Dermis blood vessel endothelial cell (primary cell): Measurements from ENCODE around the gene TIPARP. TPM values are rescaled to one million over a fixed set of nuclear protein-coding genes. Genes with fewer than 3 reads are reported as not detected.
A peak's percentile ranks its signal among the peaks of the same experiment; 100 is the strongest.
"Not testable (repeated sequence)": the region's sequence is repeated elsewhere in the genome, so short reads cannot be mapped to it uniquely, and the experiment has no call there.

Experiments used
- DNase-seq: peaks from one replicate; pipeline ENCODE4 v3.0.0; 2010
- total RNA-seq: library from RNA; depleted of rRNA; stranded (reverse); fragments of >200 nt; gene quantifications from 2 replicates; pipeline ENCODE4 v1.2.3, GENCODE V29; 2014

The TIPARP gene
- total RNA-seq, 1 donor from 2014 or later, result 23.1 TPM

DNA sequence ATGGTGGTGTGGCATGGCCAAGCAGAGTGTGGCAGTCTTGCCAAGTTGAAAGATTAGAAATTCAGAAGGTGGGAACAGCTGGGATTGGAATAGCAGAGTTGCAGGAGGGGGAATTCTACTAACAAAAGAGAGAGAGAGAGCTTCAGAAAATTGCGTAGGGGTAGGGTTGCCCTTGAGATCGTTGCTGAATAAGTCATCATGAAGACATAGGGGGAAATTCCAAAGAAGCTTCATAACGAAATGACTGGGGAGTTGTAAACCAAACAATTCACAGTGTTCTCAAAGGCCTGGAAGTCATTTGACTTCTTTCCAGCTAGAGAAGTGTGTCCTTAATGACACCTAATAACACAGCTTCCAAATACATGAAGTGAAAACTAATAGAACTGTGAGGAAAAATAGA is 26.3 kb upstream of the TIPARP start:
- DNase-seq, result no peak

GRCh38 chr3:156649681-156650080 is 24.7 kb upstream of the TIPARP start:
- no peak for DNase-seq

DNA sequence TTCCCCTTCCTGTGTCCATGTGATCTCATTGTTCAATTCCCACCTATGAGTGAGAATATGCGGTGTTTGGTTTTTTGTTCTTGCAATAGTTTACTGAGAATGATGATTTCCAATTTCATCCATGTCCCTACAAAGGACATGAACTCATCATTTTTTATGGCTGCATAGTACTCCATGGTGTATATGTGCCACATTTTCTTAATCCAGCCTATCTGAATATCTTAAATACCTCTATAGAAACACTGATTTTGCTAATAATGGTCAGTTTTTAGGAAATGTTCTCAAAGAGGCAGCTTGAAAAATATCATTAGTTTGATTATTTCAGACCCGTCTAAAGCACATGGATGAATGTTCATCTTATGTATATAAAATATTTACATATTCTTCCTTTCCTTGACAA is 21.7 kb upstream of the TIPARP start:
- DNase-seq, result not testable (repeated sequence)

DNA sequence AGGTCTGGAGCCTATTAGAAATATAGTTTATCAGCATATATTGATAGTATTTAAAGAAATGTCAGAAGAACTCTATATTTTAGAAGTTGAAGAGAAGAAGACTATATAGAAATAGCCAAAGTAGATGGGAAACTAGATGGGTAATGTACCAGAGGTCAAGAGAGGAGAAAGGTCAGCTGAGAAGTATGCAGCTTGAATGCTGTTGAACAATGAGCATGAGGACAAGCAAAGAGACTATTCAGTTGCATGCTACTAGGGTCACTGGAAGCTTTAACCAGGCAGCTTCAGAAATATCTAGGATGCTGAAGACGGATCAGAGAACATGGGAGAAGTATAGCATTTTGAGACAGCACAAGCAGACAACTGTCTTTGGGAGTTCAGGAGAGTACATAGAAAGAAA is 19.6 kb upstream of the TIPARP start:
- DNase-seq, result no peak

GRCh38 chr3:156655819-156656550 is 18.4 kb upstream of the TIPARP start:
- DNase-seq, result no peak

DNA sequence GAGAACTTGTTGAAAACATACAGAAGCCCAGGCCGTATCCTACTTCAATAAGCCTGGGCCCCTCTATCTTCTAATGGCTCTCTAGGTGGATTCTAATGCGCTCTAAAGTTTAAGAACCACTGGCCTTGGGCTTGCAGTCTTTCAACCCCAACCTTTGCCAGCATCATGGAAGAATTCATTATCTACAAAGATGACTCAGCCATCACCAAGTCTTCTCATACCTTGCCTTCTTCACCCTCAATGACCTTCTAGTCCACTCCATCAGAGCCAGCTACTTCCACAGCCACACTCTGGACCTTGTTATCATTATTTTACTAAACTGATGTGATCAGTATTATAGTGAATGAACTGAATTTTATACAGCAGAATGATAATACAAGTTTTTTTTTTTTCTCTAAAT is 16.9 kb upstream of the TIPARP start:
- DNase-seq, result no peak

GRCh38 chr3:156657862-156658731 is 16.3 kb upstream of the TIPARP start:
- no peak for DNase-seq

GRCh38 chr3:156658732-156659090 is 15.7 kb upstream of the TIPARP start:
- no peak for DNase-seq

DNA sequence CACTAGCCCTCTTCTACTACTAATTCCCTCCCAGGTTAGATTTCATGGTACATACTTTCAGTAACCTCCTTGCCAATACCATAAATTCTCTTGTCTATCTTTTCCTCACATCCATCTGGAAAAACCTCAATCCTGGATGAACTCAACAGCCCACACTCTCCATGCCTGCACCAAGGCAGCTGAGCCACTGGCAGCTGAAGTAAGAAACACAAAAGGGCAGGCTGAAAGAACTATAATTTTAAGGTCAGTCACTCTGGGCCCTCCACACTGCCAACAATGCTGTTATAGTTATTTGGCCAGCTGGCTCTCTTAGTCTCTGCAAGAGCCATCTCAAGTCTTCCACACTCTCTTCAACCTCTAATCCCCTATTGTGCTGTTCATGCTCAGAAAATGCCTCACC is 15.1 kb upstream of the TIPARP start:
- no peak for DNase-seq

DNA sequence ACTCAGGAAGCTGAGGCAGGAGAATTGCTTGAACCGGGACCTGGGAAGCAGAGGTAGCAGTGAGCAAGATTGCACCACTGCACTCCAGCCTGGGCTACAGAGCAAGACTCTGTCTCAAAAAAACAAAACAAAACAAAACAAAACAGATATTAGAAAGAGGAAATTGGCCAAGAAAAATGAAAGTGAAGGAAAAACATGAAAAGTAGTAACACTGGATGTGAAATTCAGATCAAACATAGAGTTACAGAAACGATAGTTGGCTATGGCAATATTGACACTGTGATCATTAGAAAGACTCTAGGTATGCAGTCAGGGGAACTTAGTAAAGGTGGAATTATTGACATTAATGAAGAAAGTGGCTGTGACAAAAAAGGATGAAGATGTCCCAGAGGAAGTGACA is 13.2 kb upstream of the TIPARP start:
- DNase-seq, result no peak

DNA sequence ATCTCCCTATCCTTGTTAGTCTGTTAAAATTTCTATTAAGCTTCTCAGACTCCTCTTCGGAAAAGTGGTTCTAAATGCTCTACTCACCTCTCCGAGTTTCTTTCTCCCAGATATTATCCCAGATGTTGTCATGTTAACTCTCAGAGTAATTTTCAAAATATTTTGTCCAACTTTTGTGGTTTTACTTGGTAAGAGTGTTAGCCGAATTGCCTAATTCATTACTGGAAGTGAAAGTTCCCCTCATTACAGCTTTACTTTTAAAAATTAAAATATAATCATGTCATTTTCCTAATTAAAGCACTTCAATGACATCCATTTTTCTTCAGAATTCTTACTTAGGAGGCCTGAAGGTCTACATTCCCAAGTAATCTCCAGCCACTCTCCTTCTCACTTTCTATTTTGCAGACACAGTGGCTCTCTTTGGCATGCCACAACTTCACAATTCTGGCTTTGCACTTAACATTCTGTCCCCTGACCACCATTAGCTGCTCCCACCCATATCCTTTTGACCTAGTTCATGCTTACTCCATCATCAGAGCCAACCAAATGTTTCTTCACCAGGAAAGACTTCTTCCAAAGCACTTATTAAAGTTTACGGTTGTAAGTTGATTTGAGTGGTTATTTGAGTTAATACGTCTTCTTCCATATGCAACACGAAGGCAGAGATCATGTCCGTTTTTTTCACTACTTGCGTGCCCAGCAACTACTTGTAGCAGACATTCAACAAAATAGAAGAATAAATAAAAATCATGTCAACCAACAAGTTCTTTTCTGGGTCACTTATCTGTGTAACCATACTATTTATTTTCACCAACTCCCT is 10.2 kb upstream of the TIPARP start:
- no peak for DNase-seq

- DNase-seq, result no peak
These were observed 9.6 kb upstream of the TIPARP start for GRCh38 chr3:156664831-156665178.

- DNase-seq, result peak; percentile 31
These were observed 9.1 kb upstream of the TIPARP start for GRCh38 chr3:156665291-156665690.

DNA sequence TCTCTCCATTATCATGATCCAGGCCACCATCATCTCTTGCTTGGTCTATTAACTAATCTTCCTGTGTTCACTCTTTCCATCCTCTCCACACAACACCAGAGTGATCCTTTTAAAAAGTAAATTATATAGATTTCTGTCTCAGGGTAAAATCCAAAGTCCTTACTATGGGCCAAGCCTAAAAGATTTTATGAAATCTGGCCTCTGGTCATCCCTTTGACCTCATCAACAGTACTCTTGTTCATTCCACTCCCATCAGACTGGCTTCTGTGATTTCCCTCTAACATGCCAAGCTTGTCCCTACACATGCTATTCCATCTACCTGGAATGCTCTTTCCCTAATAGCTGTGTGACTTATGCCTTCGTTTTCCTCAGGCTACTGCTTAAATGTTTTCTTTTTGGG is 8.3 kb upstream of the TIPARP start:
- no peak for DNase-seq

- no peak for DNase-seq
These were observed 6.2 kb upstream of the TIPARP start for GRCh38 chr3:156668073-156668763.

DNA sequence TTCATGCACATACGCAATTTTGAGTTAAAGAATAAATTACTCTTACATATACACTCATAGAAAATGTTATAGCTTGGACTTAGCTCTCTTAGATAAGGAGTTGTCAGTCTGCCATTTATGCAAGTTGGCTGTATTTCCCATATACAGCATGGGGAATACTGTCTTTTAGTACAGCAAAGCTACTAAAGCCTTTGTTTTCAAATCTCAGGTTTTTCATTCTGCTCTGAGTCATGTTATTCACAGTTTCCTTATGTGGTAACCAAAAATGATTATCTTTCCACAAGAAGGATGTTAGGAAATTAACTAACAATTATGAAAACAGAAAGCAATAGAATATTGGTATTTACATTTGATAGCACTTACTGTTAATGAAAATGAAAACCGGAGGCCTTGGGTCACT is 4.3 kb upstream of the TIPARP start:
- peak; percentile 34 for DNase-seq

GRCh38 chr3:156670652-156671051 is 3.7 kb upstream of the TIPARP start:
- DNase-seq, result no peak

DNA sequence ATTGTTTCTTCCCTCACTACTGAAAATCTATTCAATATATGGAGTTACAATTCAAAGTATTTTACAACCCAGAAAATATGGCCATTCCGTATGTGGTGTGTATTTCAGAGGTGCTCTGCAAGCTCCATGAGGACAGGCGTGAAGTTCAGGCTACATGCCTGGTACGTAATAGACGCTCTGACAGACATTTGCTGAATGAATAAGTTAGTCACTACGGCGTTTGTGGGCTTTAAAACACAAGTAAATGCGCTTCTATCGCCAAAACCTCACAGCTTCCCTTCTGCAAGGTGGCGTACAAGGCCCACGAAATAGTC is 701 bp upstream of the TIPARP start:
- DNase-seq, result no peak

DNA sequence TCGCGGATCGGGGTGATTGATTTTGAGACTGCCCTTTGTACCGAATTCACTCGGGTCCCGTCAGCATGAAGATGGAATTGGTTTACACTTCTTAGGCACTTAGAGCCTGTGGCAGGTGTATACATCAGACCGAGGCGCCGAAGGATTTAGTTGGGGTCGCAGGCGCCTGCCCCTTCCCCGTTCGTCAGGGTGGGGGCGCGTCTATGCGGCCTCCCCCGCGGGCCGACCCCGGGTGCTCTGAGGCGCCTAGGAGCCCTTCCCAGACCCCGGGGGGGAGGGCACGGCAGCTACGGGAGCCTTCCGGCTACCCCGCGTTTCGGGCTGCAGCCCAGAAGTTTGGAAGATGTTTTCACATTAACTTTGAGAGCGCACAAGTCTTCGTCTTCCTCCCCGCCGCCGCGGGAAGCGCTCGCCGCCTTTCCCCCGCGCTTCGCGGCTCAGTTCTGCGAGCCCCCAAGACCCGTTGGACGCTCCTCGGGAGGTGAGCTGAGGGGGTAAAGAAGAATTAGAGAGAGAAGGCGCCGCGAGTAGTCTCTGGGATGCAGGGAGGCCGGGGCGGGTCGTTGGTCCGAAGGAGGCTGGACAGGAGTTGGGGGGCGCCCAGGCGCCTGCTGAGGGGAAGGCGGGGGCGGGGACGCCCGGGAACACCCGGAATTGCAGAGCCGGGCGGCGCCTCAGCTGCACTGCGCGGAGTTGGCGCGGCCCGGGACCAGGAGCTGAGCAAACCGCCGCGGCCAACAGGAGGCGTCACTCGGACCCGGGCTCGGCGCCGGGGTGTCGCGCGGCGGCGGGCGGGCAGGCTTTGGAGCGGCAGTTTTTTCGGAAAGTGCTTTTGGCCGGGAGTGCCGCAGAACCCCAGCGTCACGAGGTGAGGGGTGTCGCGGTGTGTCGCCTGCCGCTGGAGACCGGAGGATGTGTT is 780 bp downstream of the TIPARP start:
- DNase-seq, result peak; percentile 70

- DNase-seq, result peak; percentile 91
These were observed 1.7 kb downstream of the TIPARP start for GRCh38 chr3:156675830-156676767.
